NCI-H82 (cell line): Measurements from ENCODE around the gene CDK6.
"Not testable (repeated sequence)": the region's sequence is repeated elsewhere in the genome, so short reads cannot be mapped to it uniquely, and the experiment has no call there.

Experiments
- DNase-seq: peaks from one replicate; lab custom pipeline; 2025; lab: John Stamatoyannopoulos, UW

CDK6 gene

DNA sequence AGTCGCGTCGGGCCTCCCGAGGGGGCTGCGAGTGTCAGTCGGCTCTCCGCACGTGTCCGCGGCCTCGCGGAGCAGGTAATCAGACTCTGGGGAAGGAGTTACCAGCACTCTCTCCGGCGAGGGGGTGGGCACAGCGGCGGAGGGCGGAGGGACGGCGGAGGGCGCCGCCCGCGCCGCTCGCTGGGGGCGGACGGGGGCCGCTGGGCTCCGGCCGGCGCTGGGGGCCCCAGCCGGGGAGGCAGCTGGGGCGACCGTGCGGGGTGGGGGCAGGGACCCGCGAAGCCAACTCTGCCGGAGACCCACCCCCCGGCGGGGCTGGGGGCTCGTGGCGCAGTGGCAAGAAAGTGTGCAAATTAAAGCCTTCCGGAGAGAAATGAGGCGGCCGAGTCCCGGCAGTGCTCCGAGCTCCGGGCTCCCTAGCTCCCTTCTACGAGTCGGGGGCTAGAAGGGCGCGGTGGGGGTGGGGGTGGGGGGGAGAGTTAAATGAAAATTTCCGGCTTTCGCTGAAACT lies at the start of gene CDK6:
TSS of gene CDK6 (minus strand) at position 85 of the 511 bp plus-strand sequence. CDS start 3,250 bp downstream, outside the sequence.
- DNase-seq = peak; percentile 75

GRCh38 chr7:92886039-92886438 lies 49.7 kb upstream of the CDK6 start:
- DNase-seq = not testable (repeated sequence)

DNA sequence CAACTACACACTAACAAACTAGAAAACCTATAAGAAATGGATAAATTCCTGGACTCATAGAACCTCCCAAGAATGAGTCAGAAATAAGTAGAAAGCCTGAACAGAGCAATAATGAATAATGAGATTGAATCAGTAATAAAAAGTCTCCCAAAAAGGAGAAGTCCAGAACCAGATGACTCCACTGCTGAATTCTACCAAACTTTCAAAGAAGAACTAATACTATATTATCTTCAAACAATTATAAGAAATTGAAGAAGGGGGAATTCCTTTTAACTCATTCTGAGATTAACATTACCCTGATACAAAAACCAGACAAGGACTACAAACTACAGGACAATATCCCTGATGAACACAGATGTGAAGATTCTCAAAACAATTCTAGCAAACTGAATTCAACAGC lies 47.8 kb upstream of the CDK6 start:
- DNase-seq = no peak

- no peak for DNase-seq
These were observed 46.4 kb upstream of the CDK6 start for GRCh38 chr7:92882760-92883159.

DNA sequence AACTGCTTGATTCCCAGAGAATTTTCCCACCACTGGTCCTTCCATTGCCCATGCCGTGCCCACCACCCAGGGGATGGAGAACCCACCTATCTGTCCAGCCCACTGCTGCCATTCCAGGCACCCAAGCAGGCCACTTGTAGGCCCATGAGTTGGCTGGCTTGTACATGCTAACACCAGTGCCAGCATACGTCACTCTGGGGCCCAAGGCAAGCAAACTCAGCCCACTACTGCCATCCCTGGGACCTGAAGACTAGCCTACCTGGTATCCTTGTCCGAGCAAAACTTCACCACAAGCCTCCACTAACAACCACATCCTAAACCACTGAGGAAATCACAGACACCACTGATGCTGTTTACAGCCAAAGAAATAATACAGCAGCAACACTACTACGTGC lies 44.7 kb upstream of the CDK6 start:
- no peak for DNase-seq

- peak; percentile 68 for DNase-seq
These were observed 44.1 kb upstream of the CDK6 start for GRCh38 chr7:92880212-92881090.

GRCh38 chr7:92877367-92877766 lies 41.0 kb upstream of the CDK6 start:
- DNase-seq = no peak

DNA sequence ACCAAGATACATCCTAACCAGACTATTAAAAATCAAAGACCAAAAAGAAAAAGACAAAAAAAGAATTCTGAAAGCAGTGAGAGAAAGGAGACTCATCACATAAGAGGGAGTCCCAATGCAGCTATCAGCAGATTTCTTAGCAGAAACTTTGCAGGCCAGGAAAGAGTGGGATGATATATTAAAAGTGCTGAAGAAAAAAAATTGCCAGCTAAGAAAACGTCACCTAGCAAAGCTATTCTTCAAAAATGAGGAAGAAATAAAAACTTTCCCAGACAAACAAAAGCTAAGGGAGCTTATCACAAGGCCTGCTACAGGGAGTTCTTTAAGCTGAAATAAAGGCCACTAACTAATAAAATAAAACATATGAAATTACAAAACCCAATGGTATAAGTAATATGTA lies 40.5 kb upstream of the CDK6 start:
- no peak for DNase-seq

GRCh38 chr7:92875719-92876118 lies 39.3 kb upstream of the CDK6 start:
- DNase-seq = no peak

GRCh38 chr7:92875173-92875572 lies 38.8 kb upstream of the CDK6 start:
- no peak for DNase-seq

DNA sequence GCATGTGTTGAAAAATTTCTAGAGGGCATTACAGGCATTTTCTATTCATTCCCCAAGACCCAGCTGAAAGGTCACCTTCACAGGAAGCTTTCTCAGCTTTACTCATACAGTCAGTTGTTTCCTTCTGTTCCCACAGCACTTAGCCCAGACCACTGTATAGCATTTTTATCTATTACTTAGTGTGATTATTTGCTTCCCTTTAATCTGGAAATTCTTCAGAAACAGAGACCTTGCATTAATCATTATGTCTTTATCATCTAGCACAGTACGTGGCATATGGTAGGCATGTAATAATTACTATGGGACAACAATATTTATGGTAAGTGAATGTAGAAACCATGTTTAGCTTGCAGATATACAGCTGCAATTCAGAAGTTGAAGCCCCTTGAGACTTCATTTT lies 38.2 kb upstream of the CDK6 start:
- no peak for DNase-seq

DNA sequence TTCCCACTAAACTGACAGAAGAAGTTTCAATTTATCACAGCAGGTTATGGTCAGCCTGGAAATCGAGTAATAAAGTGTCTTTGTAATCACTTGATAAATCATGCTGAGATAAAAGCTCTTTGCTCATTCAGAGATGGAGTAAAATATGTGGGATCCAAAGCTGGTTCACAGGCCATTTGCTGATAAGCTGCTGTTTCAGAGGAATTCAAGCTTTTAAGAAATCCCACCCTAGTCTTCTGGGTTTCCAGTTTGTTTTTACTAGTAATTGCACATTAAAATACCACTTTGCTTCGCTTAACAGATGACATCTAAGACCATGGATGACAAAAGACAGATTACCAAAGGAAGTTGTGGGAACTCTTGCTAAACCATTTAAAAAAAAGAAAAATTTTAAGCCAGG lies 37.4 kb upstream of the CDK6 start:
- DNase-seq = no peak

- DNase-seq = no peak
These were observed 36.3 kb upstream of the CDK6 start for GRCh38 chr7:92872701-92873100.

- DNase-seq = no peak
These were observed 32.4 kb upstream of the CDK6 start for GRCh38 chr7:92868683-92869293.

GRCh38 chr7:92864169-92864568 lies 27.8 kb upstream of the CDK6 start:
- DNase-seq = peak; percentile 42

DNA sequence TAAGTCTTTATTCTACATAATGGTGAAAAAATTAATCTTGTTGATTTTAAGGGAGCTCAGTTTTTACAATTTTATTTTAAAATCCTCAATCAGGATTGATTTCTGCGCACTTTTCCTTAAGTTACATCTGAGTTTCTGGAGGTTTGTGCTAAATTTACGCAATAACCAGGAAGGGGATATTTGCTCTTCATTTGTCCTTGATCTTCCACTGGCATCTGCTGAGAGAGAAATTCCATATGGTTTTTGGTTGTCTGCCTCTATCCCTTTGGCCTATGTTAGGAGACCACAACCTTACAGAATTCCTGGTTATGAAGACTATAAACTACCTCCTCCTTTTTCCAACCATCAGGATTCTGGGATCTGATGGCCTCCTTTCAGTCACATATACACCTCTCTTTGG lies 20.1 kb upstream of the CDK6 start:
- DNase-seq = no peak

DNA sequence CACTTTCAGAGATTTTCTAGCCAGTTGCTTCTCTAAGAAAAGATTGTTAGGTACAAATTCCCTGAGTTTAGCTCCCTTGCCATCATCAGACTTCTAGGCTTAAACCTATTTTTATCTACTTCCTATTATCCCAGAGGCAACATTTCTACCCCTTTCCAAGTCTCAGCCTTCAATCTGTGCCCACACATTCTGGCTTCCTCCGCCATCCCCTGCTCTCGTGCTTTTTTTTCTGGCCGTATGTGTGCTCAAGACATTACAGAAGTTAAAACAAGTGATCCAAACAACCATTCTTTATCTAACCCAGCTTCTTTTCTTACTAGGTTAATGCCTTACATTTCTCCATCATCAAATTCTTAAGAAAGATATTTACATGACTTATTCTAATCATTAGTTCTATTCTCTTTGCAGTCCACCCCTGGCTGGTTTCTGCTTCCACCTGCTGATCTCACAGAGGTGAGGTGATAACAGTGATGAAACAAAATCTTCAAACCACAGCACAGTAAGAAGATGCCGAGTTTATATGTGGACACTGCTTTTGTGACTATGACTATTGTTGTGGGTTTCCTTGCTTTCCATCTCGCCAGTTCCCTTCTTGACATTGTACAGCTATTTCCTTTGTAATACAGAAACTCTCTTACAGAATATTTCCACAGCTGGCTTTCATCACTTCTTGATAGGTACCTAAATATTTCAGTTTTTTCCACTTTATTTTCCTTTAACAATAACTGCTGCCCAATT lies 18.3 kb upstream of the CDK6 start:
- no peak for DNase-seq

DNA sequence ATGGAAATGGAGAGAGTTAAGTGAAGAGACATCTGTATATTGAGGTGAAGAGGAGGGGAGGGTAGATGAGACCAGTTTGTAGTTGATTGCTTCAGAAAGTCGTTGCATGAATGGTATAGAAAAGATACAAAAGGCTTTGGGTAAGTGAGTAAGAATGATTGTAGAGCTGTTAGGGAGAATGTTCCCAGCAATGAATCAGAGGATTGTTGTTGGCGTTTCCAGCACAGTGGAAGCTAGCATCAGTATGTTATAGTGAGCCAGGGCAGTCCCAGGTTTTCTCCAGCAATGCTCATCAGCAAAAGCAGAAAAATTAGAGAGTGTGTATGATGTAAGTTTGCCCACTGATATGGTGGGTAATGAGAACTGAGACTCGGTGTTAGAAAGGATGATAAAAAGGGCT lies 15.4 kb upstream of the CDK6 start:
- no peak for DNase-seq

DNA sequence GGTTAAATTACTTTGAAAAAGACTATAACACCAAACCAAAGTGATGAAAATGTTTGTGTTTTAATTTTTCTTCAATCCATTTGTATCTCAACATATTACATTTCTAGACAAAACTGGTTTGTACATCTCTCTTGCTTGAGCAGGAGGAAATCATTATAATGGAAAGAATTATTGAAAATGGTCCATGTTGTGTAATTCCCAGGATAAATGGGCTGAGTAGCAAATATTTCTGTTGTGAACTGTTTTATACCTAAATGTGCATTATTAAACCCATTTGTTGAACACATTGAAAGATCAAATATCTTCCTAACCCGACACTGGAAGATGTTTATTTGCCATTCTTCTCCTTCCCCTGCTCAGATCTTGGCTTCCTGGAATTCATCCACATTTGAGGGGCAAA lies 14.1 kb upstream of the CDK6 start:
- no peak for DNase-seq

GRCh38 chr7:92849322-92849721 lies 12.9 kb upstream of the CDK6 start:
- no peak for DNase-seq

- no peak for DNase-seq
These were observed 12.5 kb upstream of the CDK6 start for GRCh38 chr7:92848851-92849250.

- peak; percentile 4 for DNase-seq
These were observed 12.1 kb upstream of the CDK6 start for GRCh38 chr7:92848441-92848840.

DNA sequence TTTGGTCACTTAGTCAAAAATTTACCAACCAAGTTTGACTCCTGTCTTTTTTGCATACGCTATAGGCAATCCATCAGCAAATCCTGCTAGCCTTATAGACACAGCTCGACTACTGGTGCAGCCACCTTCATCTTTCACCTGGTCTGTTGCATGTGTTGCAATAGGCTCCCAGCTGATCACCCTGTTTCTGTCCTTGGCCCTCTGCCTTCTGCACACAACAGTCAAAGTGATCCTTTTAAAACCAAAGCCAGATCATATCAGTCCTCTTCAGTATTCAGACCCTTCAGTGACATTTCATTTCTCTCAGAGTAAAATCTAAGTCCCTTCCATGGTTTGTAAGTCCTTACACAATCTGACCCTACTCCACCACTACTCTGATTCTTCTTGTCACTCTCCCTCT lies 10.9 kb upstream of the CDK6 start:
- DNase-seq = no peak
